ENCODE data around the gene FAT2.

FAT2 gene

GRCh38 chr5:151630088-151630487 is 39.0 kb upstream of the FAT2 start:
- H3K27ac ChIP-seq = no peak overlapping the region
- no peak for DNase-seq (ENCODE audit: low spot score)
- no peak for TF ChIP-seq CTCF (IDR thresholded peaks at IDR 0.05)
- no peak overlapping the region for H3K4me3 ChIP-seq

GRCh38 chr5:151628112-151628823 is 37.1 kb upstream of the FAT2 start:
- Histone ChIP-seq H3K27ac (peak overlapping the region in 1 of 2 donors; percentile 49), H3K4me3 (no peak overlapping the region)
- TF ChIP-seq CTCF (IDR thresholded peaks at IDR 0.05) = no peak
- no peak for DNase-seq (ENCODE audit: low spot score)

GRCh38 chr5:151627650-151628049 is 36.5 kb upstream of the FAT2 start:
- Histone ChIP-seq H3K4me3 (no peak overlapping the region), H3K27ac (peak overlapping the region in 1 of 2 donors; percentile 49)
- DNase-seq (ENCODE audit: low spot score) = no peak
- no peak for TF ChIP-seq CTCF (IDR thresholded peaks at IDR 0.05)

- DNase-seq (ENCODE audit: low spot score) = no peak
- no peak for TF ChIP-seq CTCF (IDR thresholded peaks at IDR 0.05)
- Histone ChIP-seq H3K27ac (no peak overlapping the region), H3K4me3 (no peak overlapping the region)
Measured at GRCh38 chr5:151625285-151625684, 34.2 kb upstream of the FAT2 start.

GRCh38 chr5:151624476-151624875 is 33.3 kb upstream of the FAT2 start:
- TF ChIP-seq CTCF (IDR thresholded peaks at IDR 0.05) = no peak
- H3K27ac ChIP-seq = no peak overlapping the region
- no peak overlapping the region for H3K4me3 ChIP-seq
- DNase-seq (ENCODE audit: low spot score) = no peak

- no peak for TF ChIP-seq CTCF (IDR thresholded peaks at IDR 0.05)
- H3K4me3 ChIP-seq = no peak overlapping the region
- no peak overlapping the region for H3K27ac ChIP-seq
- DNase-seq (ENCODE audit: low spot score) = no peak
Measured at GRCh38 chr5:151622367-151623088, 31.4 kb upstream of the FAT2 start.

- TF ChIP-seq CTCF (IDR thresholded peaks at IDR 0.05) = no peak
- Histone ChIP-seq H3K27ac (no peak overlapping the region), H3K4me3 (no peak overlapping the region)
- DNase-seq (ENCODE audit: low spot score) = no peak
Measured at GRCh38 chr5:151620461-151620840, 29.3 kb upstream of the FAT2 start.
